ENCODE results near the gene C11orf58.
A peak's percentile ranks its signal among the peaks of the same experiment; 100 is the strongest.

Gene C11orf58

GRCh38 chr11:16805938-16806337 is 67.5 kb downstream of the C11orf58 start:
- no peak overlapping the region for H3K27ac ChIP-seq
- H3K4me1 ChIP-seq = peaks cover 0 to 16% (median 9%) of the 10 kb centered on the region in 4 donors
- H3K9me3 ChIP-seq = no peaks in the 10 kb centered on the region
- DNase-seq = peak in 1 of 2 donors; percentile 19
- no peak for TF ChIP-seq CTCF (IDR thresholded peaks at IDR 0.05)
- peaks cover 0 to 20% (median 0%) of the 10 kb centered on the region in 3 donors for H3K36me3 ChIP-seq
- no peaks in the 10 kb centered on the region for H3K27me3 ChIP-seq
- intact Hi-C loops (cut with DNase I; ENCODE audit: low total_unique reads) = no loop called here
- H3K4me3 ChIP-seq = no peak overlapping the region

GRCh38 chr11:16806791-16807190 is 68.3 kb downstream of the C11orf58 start:
- Histone ChIP-seq H3K4me3 (no peak overlapping the region), H3K9me3 (no peaks in the 10 kb centered on the region), H3K4me1 (peaks cover 0 to 20% (median 9%) of the 10 kb centered on the region in 4 donors), H3K36me3 (peaks cover 0 to 13% (median 0%) of the 10 kb centered on the region in 3 donors), H3K27me3 (no peaks in the 10 kb centered on the region), H3K27ac (no peak overlapping the region)
- TF ChIP-seq CTCF (IDR thresholded peaks at IDR 0.05) = no peak
- intact Hi-C loops (cut with DNase I; ENCODE audit: low total_unique reads) = no loop called here
- DNase-seq = peak in 1 of 2 donors; percentile 64

GRCh38 chr11:16807306-16807705 is 68.9 kb downstream of the C11orf58 start:
- TF ChIP-seq CTCF (IDR thresholded peaks at IDR 0.05) = no peak
- DNase-seq = peak in 1 of 2 donors; percentile 54
- no peak overlapping the region for H3K27ac ChIP-seq
- H3K36me3 ChIP-seq = peaks cover 0 to 9% (median 0%) of the 10 kb centered on the region in 3 donors
- H3K27me3 ChIP-seq = no peaks in the 10 kb centered on the region
- H3K9me3 ChIP-seq = no peaks in the 10 kb centered on the region
- no peak overlapping the region for H3K4me3 ChIP-seq
- H3K4me1 ChIP-seq = peaks cover 0 to 20% (median 9%) of the 10 kb centered on the region in 4 donors
- intact Hi-C loops (cut with DNase I; ENCODE audit: low total_unique reads) = no loop called here

Measured in tibial artery (tissue), 4 donors.